GM19372 (cell line): ENCODE data around the gene CEP120.
"Not testable (repeated sequence)": the region's sequence is repeated elsewhere in the genome, so short reads cannot be mapped to it uniquely, and the experiment has no call there.

Experiments
- ATAC-seq: cut with Tn5 transposase; IDR thresholded peaks from one replicate; pipeline ENCODE4 v1.9.1; 2021; ENCODE audit warnings: mild to moderate bottlenecking, low read depth, moderate library complexity; ENCODE audit not compliant: unreplicated experiment

CEP120 gene

DNA sequence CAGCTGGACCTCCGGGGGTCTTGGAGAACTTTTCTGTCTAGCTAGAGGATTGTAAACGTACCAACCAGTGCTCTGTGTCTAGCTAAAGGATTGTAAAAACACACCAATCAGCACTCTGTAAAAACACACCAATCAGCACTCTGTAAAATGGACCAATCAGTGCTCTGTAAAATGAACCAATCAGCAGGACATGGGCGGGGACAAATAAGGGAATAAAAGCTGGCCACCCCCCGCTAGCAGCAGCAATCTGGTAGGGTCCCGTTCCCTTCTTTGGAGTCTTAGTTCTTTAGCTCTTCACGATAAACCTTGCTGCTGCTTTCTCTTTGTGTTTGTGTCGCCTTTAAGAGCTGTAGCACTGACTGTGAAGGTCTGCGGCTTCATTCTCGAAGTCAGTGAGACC is 114.8 kb downstream of the CEP120 start:
- not testable (repeated sequence) for ATAC-seq

DNA sequence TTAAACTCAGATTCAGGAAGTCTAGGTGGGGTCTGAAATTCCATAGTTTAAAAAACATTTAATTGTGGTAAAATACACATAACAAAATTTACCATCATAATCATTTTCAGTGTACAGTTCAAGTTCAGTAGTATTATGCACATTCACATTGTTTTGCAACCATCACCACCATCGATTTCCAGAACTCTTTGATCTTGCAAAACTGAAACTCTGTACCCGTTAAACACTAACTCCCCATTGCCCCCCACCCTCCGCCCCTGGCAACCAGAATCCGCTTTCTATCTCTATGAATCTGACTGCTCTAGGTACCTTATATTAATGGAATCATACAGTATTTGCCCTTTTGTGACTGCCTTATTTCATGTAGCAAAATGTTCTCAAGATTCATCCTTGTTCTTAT is 117.5 kb downstream of the CEP120 start:
- no peak for ATAC-seq

DNA sequence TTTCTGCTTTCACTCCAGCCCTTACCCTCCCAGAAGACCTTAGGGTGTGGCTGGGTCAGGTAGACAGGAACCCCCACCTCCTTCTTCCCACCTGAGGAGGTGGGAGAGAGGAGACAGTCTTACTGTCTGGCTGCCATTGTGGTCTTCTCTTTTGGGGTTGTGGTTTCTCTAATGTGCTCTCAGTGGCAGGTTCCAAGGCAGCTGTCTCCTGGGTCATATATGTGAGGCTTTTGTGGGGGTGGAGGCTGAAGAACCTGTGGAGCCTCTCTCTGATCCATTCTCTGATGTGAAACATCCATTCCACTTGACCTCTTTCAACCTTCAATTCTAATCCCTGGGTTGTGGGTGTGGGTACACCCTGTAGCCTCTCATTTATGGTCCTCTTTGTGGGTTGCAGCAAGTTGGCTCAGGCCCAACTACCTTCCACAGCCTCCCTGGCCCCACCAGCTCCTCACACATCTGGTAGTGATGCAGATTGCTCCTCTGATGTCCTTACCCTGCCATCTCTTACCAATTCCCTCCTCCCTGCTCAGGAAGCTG is 118.4 kb downstream of the CEP120 start:
- ATAC-seq: no peak

DNA sequence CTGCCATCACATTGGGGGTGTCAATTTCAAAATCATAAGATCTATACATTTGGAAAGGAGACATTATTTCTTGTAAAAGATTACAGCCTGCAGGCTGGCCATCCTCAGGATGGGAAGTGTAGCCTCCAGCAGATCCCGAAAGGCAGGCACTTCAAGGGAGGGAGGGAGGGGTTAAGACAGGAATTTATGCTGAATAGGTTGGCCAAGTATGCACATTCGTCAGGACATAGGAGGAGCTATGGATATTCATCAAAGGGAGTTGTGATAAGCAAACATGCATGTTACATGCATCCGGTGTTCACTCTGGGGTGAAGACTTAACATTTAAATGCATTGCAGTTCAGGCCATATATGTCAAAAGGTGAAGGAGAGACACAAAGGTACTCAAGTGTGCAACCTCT is 119.4 kb downstream of the CEP120 start:
- no peak for ATAC-seq

DNA sequence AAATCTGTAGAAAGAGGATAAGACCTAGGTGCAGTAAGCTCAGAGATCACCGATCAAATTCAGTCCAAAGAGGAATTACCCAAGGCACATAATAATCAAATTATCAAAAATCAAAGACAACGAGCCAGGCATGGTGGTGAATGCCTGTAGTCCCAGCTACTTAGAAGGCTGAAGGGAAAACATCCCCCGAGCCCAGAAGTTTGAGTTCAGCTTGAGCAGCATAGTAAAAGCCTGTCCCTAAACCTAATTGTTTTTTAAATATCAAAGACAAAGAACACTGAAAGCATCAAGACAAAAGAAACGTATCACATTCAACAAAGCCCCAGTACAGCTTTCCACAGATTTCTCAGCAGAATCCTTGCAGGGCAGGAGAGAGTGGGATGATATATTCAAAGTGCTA is 122.9 kb downstream of the CEP120 start:
- ATAC-seq: no peak

DNA sequence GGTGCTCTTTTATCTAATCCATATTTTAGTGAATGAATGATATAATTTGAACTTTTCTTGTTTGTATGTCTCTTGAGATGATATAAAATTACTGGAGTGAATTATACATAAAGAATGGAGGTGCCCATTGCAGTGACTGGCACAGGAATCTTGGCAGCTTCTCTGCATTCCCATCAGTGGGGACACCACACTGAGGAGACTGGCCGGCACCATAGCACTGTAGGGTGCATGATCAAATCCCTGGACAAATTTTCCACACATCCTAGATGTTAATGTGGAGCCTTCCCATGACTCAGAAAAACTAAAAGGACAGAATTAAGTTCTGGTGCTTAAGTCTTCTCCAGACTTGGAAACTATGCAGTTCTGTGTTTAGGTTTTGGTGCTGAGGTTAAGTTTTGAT is 124.1 kb downstream of the CEP120 start:
- ATAC-seq: no peak

DNA sequence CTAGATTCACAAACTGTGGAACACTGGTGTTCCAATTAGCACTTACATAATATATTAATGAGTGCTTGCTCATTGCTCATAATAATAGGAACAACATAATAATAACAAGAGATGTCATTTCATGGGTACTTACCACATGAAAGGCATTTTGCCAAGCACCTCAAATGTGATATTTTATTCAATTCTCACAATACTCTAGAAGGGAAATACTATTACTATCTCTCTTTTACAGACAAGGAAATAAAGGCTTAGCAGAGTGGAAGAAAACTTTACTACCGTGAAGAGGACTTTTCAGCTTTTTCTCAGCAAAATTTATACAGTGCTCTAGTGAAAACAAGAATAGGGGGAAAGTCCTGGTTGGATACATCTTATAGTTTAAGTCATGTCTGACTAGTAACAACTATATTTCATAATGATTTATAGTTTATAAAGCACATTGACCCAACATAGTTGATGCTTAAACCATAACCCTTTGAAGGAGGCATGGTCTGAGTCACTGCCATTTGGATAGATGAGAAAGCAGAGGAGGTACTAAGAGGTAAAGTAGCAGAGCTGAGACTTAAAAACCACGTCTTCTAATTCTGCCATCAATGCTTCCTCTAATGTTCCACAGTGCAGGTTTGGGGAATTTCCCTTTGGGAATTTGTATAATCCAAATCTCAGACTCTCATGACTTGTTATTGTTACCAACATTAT is 124.7 kb downstream of the CEP120 start:
- ATAC-seq: no peak

DNA sequence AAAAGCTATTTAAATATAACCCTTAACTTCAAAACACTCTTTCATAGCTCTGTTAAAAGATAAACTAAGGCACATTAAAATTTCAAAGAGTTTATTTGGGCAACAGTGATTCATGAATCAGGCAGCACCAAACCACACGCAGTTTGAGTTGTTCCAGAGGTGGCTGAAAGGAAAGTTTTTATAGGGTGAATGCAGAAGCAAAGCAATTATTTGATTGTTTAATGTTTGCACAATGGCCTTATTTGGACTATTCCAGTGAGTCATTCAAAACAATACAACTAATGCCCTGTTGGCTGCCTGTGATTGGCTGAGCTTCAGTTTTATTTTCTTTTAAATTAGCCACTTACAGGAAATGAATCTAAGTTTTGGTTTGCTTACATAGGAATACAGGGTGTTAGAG is 125.3 kb downstream of the CEP120 start:
- ATAC-seq: no peak

DNA sequence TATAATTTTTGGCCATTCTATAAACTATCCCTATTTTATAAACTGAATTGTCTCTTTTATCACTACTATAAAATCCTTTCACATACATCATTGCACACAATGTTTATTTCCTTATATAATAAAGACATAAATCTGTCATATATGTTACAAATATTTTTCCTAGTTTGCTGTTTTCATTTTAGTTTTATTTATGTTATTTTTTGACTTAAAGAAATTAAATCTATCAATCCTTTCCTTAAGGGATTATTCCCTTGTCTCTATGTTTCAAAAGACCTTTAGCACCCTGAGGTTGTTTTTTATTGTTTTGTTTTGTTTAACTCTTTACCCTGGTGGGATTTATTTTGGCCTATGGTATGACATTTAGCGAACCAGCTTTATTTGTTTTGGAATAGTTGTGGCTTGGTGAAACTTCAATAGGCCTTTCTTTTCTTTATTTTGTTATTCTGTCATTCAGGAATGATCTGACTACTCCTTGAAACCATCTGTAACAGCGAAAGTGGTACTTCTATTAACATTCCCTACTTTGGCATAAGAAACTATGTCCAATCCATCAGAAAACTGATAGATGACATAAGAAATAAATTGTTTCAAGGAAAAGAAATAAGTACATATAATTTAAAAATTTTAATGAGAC is 125.9 kb downstream of the CEP120 start:
- no peak for ATAC-seq
